22Rv1 (cell line): ENCODE measurements around the gene ZNF385D.

Experiments
- ZFX ChIP-seq: fragments of 450-650 bp; IDR thresholded peaks from 2 replicates; pipeline ENCODE4 v1.6.1; 2017; ENCODE audit warnings: antibody characterized with exemption, borderline replicate concordance
- TF ChIP-seq, protein P1 (sequence below): fragments of 450-650 bp; IDR thresholded peaks from 2 replicates; pipeline ENCODE4 v1.5.1; 2017; ENCODE audit warnings: mild to moderate bottlenecking

- TF ChIP-seq, protein P1, sequence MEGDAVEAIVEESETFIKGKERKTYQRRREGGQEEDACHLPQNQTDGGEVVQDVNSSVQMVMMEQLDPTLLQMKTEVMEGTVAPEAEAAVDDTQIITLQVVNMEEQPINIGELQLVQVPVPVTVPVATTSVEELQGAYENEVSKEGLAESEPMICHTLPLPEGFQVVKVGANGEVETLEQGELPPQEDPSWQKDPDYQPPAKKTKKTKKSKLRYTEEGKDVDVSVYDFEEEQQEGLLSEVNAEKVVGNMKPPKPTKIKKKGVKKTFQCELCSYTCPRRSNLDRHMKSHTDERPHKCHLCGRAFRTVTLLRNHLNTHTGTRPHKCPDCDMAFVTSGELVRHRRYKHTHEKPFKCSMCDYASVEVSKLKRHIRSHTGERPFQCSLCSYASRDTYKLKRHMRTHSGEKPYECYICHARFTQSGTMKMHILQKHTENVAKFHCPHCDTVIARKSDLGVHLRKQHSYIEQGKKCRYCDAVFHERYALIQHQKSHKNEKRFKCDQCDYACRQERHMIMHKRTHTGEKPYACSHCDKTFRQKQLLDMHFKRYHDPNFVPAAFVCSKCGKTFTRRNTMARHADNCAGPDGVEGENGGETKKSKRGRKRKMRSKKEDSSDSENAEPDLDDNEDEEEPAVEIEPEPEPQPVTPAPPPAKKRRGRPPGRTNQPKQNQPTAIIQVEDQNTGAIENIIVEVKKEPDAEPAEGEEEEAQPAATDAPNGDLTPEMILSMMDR: no peak
- TF ChIP-seq ZFX: no peak
These were observed 34.9 kb upstream of the ZNF385D start for GRCh38 chr3:21785765-21786437.
